Smooth muscle cell (in vitro differentiated cells): Measurements from ENCODE around the gene PSMD9. TPM values are rescaled to one million over a fixed set of nuclear protein-coding genes. Genes with fewer than 3 reads are reported as not detected.

Source experiments
- DNase-seq: peaks from one replicate; lab custom pipeline; 2025; ENCODE audit not compliant: unreplicated experiment; lab: John Stamatoyannopoulos, UW
- H2AFZ ChIP-seq: fragments of 200-600 bp; sonication (generic); 2 replicates; pipeline ENCODE4 v1.6.0; 2016; ENCODE audit warnings: antibody characterized with exemption, low read depth, mild to moderate bottlenecking
- H3F3A ChIP-seq: fragments of 200-600 bp; sonication (generic); 2 replicates; pipeline ENCODE4 v1.6.0; 2017; ENCODE audit warnings: antibody characterized with exemption, low read depth
- H3K27ac ChIP-seq: fragments of 200-600 bp; sonication (generic); 2 replicates; pipeline ENCODE4 v1.5.1; 2016; ENCODE audit warnings: low read depth, mild to moderate bottlenecking
- H3K27me3 ChIP-seq: fragments of 200-600 bp; sonication (generic); 2 replicates; pipeline ENCODE4 v1.6.1; 2016; ENCODE audit warnings: low read depth, mild to moderate bottlenecking
- H3K36me3 ChIP-seq: fragments of 200-600 bp; sonication (generic); 2 replicates; pipeline ENCODE4 v1.5.1; 2016; ENCODE audit warnings: low read depth
- H3K4me1 ChIP-seq: fragments of 200-600 bp; sonication (generic); 2 replicates; pipeline ENCODE4 v1.5.1; 2016; ENCODE audit warnings: low read depth
- H3K4me2 ChIP-seq: fragments of 200-600 bp; sonication (generic); 2 replicates; pipeline ENCODE4 v1.6.0; 2016; ENCODE audit warnings: mild to moderate bottlenecking
- H3K4me3 ChIP-seq: fragments of 200-600 bp; sonication (generic); 2 replicates; pipeline ENCODE4 v1.5.1; 2016; ENCODE audit warnings: mild to moderate bottlenecking
- H3K79me2 ChIP-seq: fragments of 200-600 bp; sonication (generic); 2 replicates; pipeline ENCODE4 v1.6.0; 2016; ENCODE audit warnings: low read depth, mild to moderate bottlenecking
- H3K9ac ChIP-seq: fragments of 200-600 bp; sonication (generic); 2 replicates; pipeline ENCODE4 v1.6.0; 2016; ENCODE audit warnings: low read depth
- H3K9me3 ChIP-seq: fragments of 200-600 bp; sonication (generic); replicated peaks from 2 replicates; pipeline ENCODE4 v1.5.1; 2016; ENCODE audit warnings: low read depth
- H4K20me1 ChIP-seq: fragments of 200-600 bp; sonication (generic); 2 replicates; pipeline ENCODE4 v1.6.0; 2016; ENCODE audit warnings: low read depth
- WGBS: methylation state at CpG from one replicate; pipeline ENCODE4 v1.1.7; 2016; ENCODE audit warnings: low lambda C conversion rate; 5-methylcytosine and 5-hydroxymethylcytosine counted together
- polyA plus RNA-seq: library from polyadenylated mRNA; unstranded; fragments of >200 nt; fragmentation: Nextera tagmentation; extraction: Ambion mirVana; gene quantifications from 2 replicates; pipeline ENCODE4 v1.2.1, GENCODE V29; 2016
- total RNA-seq: library from RNA; depleted of rRNA; stranded (reverse); fragments of >200 nt; gene quantifications from 2 replicates; pipeline ENCODE4 v1.2.3, GENCODE V29; 2014
- TF ChIP-seq, protein P1 (sequence below): fragments of 200-600 bp; sonication (generic); IDR thresholded peaks from 2 replicates; pipeline ENCODE4 v1.5.1; 2017; ENCODE audit warnings: borderline replicate concordance, mild to moderate bottlenecking, antibody characterized with exemption; ENCODE audit not compliant: insufficient read depth, poor library complexity, severe bottlenecking

The PSMD9 gene
- total and polyA plus RNA-seq, 2 experiments from 2014 or later: 33.9 to 87.7 TPM

- H3K9me3 ChIP-seq: no peaks in the 10 kb centered on the region
- H3F3A ChIP-seq: no peaks in the 10 kb centered on the region
- H3K4me2 ChIP-seq: no peak overlapping the region
- H4K20me1 ChIP-seq: no peaks in the 10 kb centered on the region
- no peaks in the 10 kb centered on the region for H3K79me2 ChIP-seq
- H2AFZ ChIP-seq: no peak overlapping the region
- no peak overlapping the region for H3K4me3 ChIP-seq
- TF ChIP-seq, protein P1, sequence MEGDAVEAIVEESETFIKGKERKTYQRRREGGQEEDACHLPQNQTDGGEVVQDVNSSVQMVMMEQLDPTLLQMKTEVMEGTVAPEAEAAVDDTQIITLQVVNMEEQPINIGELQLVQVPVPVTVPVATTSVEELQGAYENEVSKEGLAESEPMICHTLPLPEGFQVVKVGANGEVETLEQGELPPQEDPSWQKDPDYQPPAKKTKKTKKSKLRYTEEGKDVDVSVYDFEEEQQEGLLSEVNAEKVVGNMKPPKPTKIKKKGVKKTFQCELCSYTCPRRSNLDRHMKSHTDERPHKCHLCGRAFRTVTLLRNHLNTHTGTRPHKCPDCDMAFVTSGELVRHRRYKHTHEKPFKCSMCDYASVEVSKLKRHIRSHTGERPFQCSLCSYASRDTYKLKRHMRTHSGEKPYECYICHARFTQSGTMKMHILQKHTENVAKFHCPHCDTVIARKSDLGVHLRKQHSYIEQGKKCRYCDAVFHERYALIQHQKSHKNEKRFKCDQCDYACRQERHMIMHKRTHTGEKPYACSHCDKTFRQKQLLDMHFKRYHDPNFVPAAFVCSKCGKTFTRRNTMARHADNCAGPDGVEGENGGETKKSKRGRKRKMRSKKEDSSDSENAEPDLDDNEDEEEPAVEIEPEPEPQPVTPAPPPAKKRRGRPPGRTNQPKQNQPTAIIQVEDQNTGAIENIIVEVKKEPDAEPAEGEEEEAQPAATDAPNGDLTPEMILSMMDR: no peak
- H3K27ac ChIP-seq: no peak overlapping the region
- H3K27me3 ChIP-seq: no peaks in the 10 kb centered on the region
- H3K9ac ChIP-seq: no peak overlapping the region
- DNase-seq: no peak
- peaks cover 9% of the 10 kb centered on the region for H3K4me1 ChIP-seq
- WGBS: 90% methylated on average over 4 of the region's 4 CpGs
- H3K36me3 ChIP-seq: no peaks in the 10 kb centered on the region
Measured at GRCh38 chr12:121930862-121931261, 42.3 kb downstream of the PSMD9 start.

GRCh38 chr12:121932176-121932536 lies 43.6 kb downstream of the PSMD9 start:
- Histone ChIP-seq H3F3A (no peaks in the 10 kb centered on the region), H3K27ac (no peak overlapping the region), H3K4me1 (peaks cover 9% of the 10 kb centered on the region), H3K4me3 (no peak overlapping the region), H3K9me3 (no peaks in the 10 kb centered on the region), H2AFZ (no peak overlapping the region), H3K79me2 (no peaks in the 10 kb centered on the region), H3K4me2 (no peak overlapping the region), H3K27me3 (no peaks in the 10 kb centered on the region), H4K20me1 (no peaks in the 10 kb centered on the region), H3K9ac (no peak overlapping the region), H3K36me3 (no peaks in the 10 kb centered on the region)
- TF ChIP-seq, protein P1: no peak
- no peak for DNase-seq
- 95% methylated on average over 3 of the region's 3 CpGs for WGBS

DNA sequence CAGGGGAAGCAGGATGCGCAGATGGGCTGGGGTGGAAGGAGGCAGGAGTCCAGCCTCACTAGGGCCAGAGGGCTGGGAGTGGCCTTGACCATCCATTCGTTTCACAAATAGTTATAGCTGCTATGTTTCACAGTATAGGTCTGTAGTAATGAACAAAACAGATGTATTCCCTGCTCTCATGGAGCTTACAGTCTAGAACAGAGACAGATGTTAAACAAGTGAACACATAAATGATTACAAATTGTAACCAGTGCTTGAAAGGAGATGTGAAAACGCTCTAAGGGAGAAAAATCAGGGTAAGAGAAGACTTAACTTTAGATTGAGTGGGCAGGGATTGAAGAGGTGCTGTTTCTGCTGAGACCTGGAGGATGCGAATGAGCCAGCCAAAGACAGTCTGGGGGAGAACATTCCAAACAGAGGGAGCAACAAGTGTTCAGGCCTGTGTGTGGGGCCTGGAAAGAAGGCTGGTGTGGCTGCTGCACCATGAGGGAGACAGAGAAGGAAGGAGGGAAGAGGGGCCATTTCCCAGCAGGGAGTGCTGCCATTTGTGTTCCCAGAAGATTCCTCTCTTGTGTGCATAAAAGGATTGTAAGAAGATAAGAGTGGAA lies 44.4 kb downstream of the PSMD9 start:
- no peak overlapping the region for H3K27ac ChIP-seq
- H3F3A ChIP-seq: no peaks in the 10 kb centered on the region
- H3K4me1 ChIP-seq: peaks cover 9% of the 10 kb centered on the region
- H2AFZ ChIP-seq: no peak overlapping the region
- no peaks in the 10 kb centered on the region for H3K27me3 ChIP-seq
- H3K4me2 ChIP-seq: peak overlapping the region; percentile 44
- no peaks in the 10 kb centered on the region for H3K36me3 ChIP-seq
- whole genome bisulfite sequencing: 96% methylated on average over 4 of the region's 4 CpGs
- H3K9me3 ChIP-seq: no peaks in the 10 kb centered on the region
- no peak overlapping the region for H3K9ac ChIP-seq
- no peaks in the 10 kb centered on the region for H3K79me2 ChIP-seq
- DNase-seq: no peak
- H4K20me1 ChIP-seq: no peaks in the 10 kb centered on the region
- no peak overlapping the region for H3K4me3 ChIP-seq
- TF ChIP-seq, protein P1: no peak
